HepG2 (cell line): ENCODE data around the gene BPIFB6. TPM values are rescaled to one million over a fixed set of nuclear protein-coding genes. Genes with fewer than 3 reads are reported as not detected.

Experiments used
- ATAD3A ChIP-seq: sonication (generic); formaldehyde crosslinking; IDR thresholded peaks from 2 replicates; pipeline ENCODE4 v1.4.0; 2020; ENCODE audit warnings: missing genetic modification reagents
- BRCA1 ChIP-seq: sonication (generic); formaldehyde crosslinking; IDR thresholded peaks from 2 replicates; pipeline ENCODE4 v1.4.0; 2020; ENCODE audit warnings: missing genetic modification reagents
- DPF2 ChIP-seq: sonication (generic); formaldehyde crosslinking; IDR thresholded peaks from 2 replicates; pipeline ENCODE4 v1.4.0; 2020; ENCODE audit warnings: mild to moderate bottlenecking, low read depth, missing genetic modification reagents, borderline replicate concordance
- DR1 ChIP-seq: sonication (generic); formaldehyde crosslinking; IDR thresholded peaks from 2 replicates; pipeline ENCODE4 v1.8.0; 2021; ENCODE audit warnings: mild to moderate bottlenecking, missing genetic modification reagents, inconsistent platforms
- E2F1 ChIP-seq: sonication (generic); formaldehyde crosslinking; IDR thresholded peaks from 2 replicates; pipeline ENCODE4 v1.5.0; 2020; ENCODE audit warnings: missing genetic modification reagents
- GATA4 ChIP-seq: sonication (generic); IDR thresholded peaks from 2 replicates; pipeline ENCODE4 v1.6.1; 2016; ENCODE audit warnings: antibody characterized with exemption, low read depth, borderline replicate concordance
- KLF12 ChIP-seq: sonication (generic); formaldehyde crosslinking; IDR thresholded peaks from 2 replicates; pipeline ENCODE4 v1.4.0; 2020; ENCODE audit warnings: missing genetic modification reagents, borderline replicate concordance
- NFYC ChIP-seq: IDR thresholded peaks from 2 replicates; pipeline ENCODE4 v1.6.1; 2016; ENCODE audit warnings: missing genetic modification reagents, missing compliant biosample characterization
- RELA ChIP-seq: sonication (generic); formaldehyde crosslinking; IDR thresholded peaks from 2 replicates; pipeline ENCODE4 v1.4.0; 2020; ENCODE audit warnings: missing genetic modification reagents
- TBX2 ChIP-seq: sonication (generic); formaldehyde crosslinking; IDR thresholded peaks from 2 replicates; pipeline ENCODE4 v1.5.0; 2020; ENCODE audit warnings: missing genetic modification reagents, mild to moderate bottlenecking, borderline replicate concordance
- ZNF207 ChIP-seq: fragments of 450-650 bp; IDR thresholded peaks from 2 replicates; pipeline ENCODE4 v1.6.1; 2016; ENCODE audit warnings: antibody characterized with exemption, borderline replicate concordance
- ZNF414 ChIP-seq: sonication (generic); formaldehyde crosslinking; IDR thresholded peaks from 2 replicates; pipeline ENCODE4 v1.5.0; 2020; ENCODE audit warnings: missing genetic modification reagents
- ZNF773 ChIP-seq: sonication (generic); formaldehyde crosslinking; IDR thresholded peaks from 2 replicates; pipeline ENCODE4 v1.4.0; 2020; ENCODE audit warnings: missing genetic modification reagents, borderline replicate concordance
- ZNF879 ChIP-seq: sonication (generic); formaldehyde crosslinking; IDR thresholded peaks from 2 replicates; pipeline ENCODE4 v1.8.1; 2023; ENCODE audit warnings: missing genetic modification reagents
- polyA plus RNA-seq, 8 experiments: library from polyadenylated mRNA; depleted of rRNA in 3 of 8; stranded (reverse) in 7 of 8; unstranded in 1 of 8; fragments of >200 nt; fragmentation: Illumina TruSeq in 4 of 8; extraction: Trizol in 4 of 8; gene quantifications; 2 replicates each; pipeline versions ENCODE4 v1.2.1 to v1.2.3, GENCODE V29; 2011 to 2016; ENCODE audit warnings: low read depth in 4 of 8, missing spikeins in 1 of 8, mixed read lengths in 1 of 8; ENCODE audit not compliant: insufficient read depth in 1 of 8
- total RNA-seq, 5 experiments: library from RNA; depleted of rRNA; stranded (reverse); fragments of >200 nt; fragmentation: Illumina TruSeq; extraction: Trizol; gene quantifications; 2 replicates each; pipeline ENCODE4 v1.2.3, GENCODE V29; 2016; ENCODE audit warnings: low read depth in 1 of 5
- TF ChIP-seq, protein P1 (sequence below): sonication (generic); formaldehyde crosslinking; IDR thresholded peaks from 2 replicates; pipeline ENCODE4 v1.5.0; 2020; ENCODE audit warnings: mild to moderate bottlenecking, missing genetic modification reagents, moderate library complexity
- TF ChIP-seq, protein P2 (sequence below): fragments of 450-650 bp; IDR thresholded peaks from 2 replicates; pipeline ENCODE4 v1.6.1; 2017

BPIFB6 gene
- total and polyA plus RNA-seq, 2 of the 13 experiments (the other 11 are each of a cell fraction or from before 2014, with no cell fraction given): 0.13 to 1.7 TPM

DNA sequence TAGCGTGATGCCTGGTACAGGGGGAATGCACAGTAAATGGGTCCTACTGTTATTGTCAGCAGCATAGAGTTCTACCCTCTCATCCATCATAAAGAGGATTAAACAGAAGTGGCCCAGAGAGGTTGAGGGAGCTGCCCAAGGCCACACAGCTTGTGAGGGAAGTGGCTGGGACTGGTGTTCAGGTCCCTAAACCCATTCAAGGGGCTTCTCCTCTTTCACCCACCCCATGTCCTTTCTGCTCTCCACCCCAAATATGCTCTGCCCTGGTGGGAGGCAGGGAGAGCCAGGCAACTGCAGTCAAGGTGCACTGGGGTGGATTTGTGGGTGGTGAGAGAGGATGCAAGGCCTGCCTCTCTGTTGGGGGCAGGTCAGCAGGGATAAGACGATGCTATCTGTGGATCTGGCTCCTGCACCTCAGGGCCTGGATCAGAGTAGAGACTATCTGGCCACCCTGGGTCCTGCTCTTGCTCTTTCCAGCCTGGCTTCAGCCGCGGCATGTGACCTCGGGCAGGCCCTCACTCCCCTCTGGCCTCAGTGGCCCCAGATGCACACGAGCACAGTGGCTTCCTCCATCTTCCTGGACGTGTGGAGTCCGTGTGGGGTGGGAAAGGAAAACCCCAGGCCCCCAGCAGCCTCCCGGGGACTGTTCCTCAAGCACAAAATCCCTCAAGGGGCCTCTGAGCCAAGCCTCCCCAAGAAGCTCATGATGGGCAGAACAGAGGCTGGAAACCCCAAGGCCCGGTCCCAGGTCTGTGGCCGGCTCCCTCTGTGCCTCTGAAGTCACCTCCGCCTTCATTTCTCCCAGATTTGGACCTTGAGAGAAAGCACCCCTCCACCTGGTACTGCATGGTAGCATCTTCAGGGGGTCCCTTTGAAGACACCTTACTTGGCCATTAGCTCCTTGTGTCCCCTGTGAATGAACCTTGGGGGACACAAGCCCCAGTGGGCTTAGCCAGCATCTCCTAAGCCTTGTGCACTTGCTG is 3.4 kb upstream of the BPIFB6 start (continued):
- TF ChIP-seq E2F1 (CRISPR knock-in tag) (no peak), ZNF773 (0 out of 2 replicates have a peak, but pooled peaks have one; percentile 33), ATAD3A (no peak), DPF2 (no peak), BRCA1 (CRISPR knock-in tag) (no peak), ZNF414 (CRISPR knock-in tag) (no peak), TBX2 (CRISPR knock-in tag) (no peak), DR1 (CRISPR knock-in tag) (0 out of 2 replicates have a peak, but pooled peaks have one; percentile 27), NFYC (CRISPR knock-in tag) (no peak), RELA (CRISPR knock-in tag) (no peak), KLF12 (CRISPR knock-in tag) (no peak), ZNF879 (no peak), ZNF207 (no peak), GATA4 (no peak)
- TF ChIP-seq, protein P1, sequence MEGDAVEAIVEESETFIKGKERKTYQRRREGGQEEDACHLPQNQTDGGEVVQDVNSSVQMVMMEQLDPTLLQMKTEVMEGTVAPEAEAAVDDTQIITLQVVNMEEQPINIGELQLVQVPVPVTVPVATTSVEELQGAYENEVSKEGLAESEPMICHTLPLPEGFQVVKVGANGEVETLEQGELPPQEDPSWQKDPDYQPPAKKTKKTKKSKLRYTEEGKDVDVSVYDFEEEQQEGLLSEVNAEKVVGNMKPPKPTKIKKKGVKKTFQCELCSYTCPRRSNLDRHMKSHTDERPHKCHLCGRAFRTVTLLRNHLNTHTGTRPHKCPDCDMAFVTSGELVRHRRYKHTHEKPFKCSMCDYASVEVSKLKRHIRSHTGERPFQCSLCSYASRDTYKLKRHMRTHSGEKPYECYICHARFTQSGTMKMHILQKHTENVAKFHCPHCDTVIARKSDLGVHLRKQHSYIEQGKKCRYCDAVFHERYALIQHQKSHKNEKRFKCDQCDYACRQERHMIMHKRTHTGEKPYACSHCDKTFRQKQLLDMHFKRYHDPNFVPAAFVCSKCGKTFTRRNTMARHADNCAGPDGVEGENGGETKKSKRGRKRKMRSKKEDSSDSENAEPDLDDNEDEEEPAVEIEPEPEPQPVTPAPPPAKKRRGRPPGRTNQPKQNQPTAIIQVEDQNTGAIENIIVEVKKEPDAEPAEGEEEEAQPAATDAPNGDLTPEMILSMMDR (CRISPR knock-in tag): no peak
- TF ChIP-seq, protein P2, sequence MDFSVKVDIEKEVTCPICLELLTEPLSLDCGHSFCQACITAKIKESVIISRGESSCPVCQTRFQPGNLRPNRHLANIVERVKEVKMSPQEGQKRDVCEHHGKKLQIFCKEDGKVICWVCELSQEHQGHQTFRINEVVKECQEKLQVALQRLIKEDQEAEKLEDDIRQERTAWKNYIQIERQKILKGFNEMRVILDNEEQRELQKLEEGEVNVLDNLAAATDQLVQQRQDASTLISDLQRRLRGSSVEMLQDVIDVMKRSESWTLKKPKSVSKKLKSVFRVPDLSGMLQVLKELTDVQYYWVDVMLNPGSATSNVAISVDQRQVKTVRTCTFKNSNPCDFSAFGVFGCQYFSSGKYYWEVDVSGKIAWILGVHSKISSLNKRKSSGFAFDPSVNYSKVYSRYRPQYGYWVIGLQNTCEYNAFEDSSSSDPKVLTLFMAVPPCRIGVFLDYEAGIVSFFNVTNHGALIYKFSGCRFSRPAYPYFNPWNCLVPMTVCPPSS: no peak
